ENCODE results near the gene SNAP47.

The SNAP47 gene

DNA sequence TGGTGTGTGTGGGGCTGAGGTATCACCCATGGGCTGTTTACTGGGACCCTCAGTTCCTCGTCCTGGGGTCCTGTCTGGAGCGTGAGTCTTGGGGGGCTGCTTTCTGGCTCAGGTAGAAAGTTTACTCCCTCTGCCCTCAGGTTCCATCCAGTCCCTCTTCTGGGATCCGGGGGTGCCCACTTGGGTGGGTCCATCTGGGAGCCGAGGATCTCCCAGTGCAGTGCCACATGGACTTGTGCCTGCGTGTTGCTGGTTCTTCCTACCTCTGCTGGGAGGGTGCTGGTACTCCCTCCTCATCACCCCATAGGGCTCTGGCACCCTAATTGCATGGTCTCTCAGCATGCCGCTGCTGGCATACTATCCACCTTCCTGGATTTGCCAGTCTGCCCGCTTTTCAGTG, 14.0 kb downstream of the SNAP47 start:
- no peak for DNase-seq (ENCODE audit: low spot score)

- DNase-seq (ENCODE audit: low spot score) = peak; percentile 26
These were observed 14.9 kb downstream of the SNAP47 start for GRCh38 chr1:227749916-227750710.

GRCh38 chr1:227753999-227754711, 18.9 kb downstream of the SNAP47 start:
- no peak for DNase-seq (ENCODE audit: low spot score)

DNA sequence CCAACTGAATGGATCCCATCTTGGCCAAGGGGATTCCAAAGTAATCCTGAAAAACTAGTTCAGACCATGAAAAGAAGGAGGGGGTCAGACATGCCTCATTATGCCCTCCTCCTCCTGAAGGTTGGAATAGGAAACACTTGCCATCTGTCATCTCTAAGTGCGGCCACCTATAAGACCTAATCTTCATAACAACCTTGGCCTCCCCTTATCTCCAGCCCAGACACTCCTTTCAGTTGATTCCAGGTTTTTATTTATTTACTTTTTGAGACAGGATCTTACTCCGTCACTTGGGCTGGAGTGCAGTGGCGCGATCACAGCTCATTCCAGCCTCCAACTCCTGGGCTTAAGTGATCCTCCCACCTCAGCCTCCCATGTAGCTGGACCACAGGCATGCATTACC, 19.7 kb downstream of the SNAP47 start:
- no peak for DNase-seq (ENCODE audit: low spot score)

GRCh38 chr1:227756172-227756959, 21.1 kb downstream of the SNAP47 start:
- no peak for DNase-seq (ENCODE audit: low spot score)

DNA sequence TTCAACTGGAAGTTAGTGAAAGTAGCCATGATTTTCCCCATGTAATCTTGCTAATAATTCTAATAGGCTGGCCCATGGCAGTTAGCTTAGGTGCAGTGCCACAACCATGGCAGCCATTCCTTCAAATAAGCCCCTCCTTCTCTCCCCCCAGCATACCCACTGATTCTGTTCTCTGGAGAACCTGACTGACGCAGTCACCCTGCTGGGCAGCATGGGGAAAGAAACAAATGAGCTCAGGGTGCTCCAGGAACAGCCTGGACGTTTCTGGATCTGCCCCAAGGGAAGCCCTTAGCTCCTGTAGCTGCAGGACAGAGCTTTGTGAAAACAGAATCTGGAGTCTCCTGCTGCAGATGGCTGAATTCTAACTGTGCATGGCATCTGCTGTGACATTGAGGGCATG, 22.5 kb downstream of the SNAP47 start:
- DNase-seq (ENCODE audit: low spot score) = no peak

DNA sequence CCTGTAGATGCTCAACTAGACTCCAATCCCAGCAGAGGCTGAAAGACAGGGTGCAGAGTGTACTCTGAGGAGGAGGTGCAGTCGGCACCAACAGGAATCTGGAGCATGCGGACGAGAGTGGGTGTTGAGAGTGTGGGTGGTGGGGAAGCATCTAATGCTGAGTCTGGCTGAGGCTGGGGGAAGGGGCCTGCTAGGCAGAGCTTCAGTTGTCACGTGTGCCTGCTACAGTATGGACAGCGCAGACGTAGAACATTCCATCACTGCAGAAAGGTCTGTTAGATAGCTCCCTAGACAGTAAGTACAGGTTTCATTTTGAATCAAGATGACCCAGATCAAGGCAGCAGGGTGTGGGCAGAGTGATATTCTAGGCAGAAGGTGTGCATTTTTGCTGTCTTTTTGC, 23.1 kb downstream of the SNAP47 start:
- no peak for DNase-seq (ENCODE audit: low spot score)

DNA sequence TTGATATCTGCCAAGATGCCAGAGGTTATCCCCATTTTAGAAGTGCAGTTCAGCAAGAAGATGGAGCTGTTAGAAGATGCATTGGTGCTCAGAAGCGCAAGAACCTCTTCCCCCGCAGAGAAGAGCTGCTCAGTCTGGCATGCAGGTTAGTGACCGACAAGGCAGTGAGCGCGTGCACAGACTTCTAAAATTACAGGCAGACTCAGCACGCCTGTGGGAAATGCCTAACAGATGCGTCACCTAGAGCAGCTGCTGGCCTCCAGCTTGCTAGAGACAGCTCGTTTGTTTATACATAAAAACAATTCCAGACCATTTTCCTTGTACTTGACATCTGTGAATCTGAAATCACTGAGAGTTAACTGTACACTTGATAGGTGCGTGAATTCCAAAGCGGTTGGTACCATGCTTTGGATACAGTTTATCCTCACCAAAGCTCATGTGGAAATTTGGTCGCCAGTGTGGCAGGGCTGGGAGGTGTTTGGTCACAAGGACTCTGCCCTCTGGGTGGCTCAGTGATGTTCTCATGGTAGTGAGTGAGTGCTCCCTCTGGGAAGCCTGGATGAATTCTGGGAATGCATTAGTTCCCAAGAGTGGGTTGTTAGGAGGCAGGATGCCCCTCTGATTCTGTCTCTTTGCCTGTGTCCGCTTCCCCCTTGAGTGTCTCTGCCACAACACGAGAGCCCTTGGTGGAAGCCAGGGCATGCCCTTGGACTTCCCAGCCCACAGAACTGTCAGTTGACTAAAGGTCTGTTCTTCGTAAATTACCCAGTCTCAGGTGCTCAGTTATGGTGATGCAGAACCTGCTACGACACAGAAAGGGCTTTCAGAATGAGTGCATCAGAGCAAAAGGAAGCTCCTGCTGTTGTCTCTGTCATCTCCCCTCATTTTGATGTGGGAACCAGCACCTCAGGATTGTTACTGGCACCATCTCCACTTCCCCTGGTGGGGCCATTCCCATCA, 24.4 kb downstream of the SNAP47 start:
- no peak for DNase-seq (ENCODE audit: low spot score)

GRCh38 chr1:227760377-227760776, 25.1 kb downstream of the SNAP47 start:
- no peak for DNase-seq (ENCODE audit: low spot score)

DNA sequence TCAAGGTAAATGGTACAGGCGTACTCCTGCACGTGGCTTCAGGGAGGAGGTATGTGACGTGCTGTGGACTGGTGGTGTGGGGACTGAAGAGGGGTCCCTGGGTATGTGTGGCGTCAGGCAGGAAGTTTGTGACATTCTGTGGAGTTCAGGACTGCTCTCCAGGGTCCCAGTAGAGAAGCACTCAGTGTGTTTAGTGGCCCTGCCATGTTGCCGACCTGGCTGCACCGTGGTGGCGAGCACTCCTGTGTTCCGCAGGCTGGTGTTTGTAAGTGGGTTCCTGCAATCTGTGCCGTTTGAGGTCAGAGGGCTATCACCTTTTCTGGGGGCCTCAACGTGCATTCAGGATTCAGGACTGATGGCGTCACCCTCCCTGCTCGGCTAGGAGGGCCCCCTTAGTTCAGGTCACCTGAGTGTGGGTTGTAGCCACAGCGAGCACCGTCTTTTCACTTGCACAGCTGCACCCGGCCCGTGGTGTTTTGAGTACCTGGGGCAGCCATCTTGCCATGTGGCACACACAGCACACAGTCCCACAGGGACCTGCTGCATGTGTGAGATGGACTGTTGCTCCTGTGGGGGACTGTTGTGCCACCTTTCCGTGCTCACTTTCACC, 26.5 kb downstream of the SNAP47 start:
- DNase-seq (ENCODE audit: low spot score) = no peak

DNA sequence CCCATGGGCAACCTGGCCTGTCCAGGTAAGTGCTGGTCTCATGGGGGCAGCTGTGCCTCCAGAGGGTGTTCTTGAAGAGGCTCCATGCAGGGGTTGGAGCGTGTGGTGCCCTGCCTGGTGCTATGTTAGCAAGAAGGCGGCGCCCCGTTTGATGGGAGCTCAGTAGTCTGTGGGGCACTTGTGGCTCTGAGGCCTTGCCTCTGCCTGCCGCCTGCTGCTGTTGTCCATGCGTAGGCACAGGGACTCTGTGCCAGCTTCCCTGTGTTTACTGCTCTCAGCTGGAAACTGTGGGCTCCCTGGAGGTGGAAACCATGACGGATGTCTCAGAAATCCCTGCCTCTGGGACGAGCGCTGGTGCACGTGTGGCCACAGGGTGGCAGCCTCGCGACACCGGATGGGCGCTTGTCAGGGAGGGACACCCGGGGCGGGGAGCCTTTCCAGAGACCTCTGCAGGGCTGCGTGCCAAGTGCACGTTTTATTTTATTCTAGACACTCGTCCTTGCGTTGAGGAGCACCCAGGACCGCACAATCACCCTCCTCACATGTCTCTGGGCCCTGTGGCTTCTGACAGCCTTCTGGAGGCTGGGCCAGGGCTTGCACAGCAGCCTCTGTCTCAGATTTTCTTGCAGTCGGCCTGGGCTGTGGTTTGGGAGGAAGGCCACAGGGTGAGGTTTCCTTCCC, 27.1 kb downstream of the SNAP47 start:
- peak; percentile 73 for DNase-seq (ENCODE audit: low spot score)

DNA sequence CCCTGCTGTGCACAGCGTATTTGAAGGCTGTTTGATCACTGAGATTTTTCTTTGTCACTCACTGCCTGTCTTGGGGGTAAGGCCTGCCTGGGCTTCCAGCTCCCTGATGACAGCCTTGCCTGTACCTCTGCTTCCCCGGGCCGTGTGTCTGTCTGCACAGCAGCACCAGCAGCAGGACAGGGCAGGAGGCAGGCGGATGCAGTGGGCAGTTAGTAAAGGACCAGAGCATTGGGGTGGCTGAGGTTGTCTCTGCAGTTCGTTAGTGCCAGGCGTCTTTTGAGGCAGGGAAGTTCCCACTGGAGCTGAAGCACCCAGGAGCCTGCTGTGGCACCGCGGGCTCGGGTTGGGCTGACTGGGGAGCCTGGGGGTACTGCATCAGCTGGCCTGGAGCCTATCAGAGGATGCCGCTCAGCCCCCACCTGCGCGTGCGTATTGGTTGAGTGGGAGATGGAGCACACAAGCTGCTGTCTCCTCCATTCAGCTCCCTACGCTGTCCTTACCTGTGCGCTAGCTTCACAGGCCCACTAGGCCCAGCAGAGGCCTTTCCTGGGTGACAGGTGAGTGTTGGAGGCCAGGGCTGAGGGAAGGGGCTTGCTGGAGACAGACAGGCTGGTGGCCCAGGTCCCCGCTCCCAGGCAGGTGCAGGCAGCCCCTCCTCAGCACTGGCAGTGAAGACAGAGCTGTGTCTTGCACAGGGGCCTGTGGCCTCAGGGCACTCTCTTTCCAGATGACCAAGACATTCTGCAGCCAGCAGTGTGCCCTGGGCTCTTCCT, 28.2 kb downstream of the SNAP47 start:
- no peak for DNase-seq (ENCODE audit: low spot score)

- DNase-seq (ENCODE audit: low spot score) = no peak
These were observed 28.8 kb downstream of the SNAP47 start for GRCh38 chr1:227764019-227764391.

- DNase-seq (ENCODE audit: low spot score) = no peak
These were observed 30.2 kb downstream of the SNAP47 start for GRCh38 chr1:227765261-227766014.

GRCh38 chr1:227766015-227766634, 30.9 kb downstream of the SNAP47 start:
- DNase-seq (ENCODE audit: low spot score) = no peak

DNA sequence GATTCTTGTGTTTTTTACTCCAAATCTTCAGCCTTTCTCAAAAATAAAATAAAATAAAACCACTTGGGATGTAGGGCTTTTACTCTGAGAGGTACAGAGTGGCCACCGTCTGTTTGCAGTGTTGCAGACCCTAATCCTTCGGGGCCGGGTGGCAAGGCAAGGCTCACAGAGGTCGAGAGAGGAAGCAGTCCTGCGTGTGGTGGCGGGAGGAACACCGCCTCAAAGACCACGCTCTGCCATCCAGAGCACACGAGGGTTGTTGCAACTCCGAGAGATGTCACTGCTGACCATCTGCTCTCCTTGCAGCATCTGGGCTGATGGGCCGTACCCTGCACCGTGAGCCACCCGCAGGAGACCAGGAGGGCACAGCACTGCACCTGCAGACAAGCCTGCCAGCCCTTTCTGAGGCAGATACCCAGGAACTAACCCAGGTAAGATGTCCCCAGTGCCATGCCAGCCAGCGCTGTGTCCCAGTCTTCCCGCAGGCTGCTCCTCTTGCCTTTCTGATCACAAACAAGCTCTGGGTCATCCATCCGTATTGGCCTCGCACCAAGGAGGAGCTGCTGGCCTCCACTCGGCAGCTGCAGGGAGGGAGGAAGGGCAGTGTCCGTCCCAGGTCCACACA, 31.5 kb downstream of the SNAP47 start:
- DNase-seq (ENCODE audit: low spot score) = no peak

DNA sequence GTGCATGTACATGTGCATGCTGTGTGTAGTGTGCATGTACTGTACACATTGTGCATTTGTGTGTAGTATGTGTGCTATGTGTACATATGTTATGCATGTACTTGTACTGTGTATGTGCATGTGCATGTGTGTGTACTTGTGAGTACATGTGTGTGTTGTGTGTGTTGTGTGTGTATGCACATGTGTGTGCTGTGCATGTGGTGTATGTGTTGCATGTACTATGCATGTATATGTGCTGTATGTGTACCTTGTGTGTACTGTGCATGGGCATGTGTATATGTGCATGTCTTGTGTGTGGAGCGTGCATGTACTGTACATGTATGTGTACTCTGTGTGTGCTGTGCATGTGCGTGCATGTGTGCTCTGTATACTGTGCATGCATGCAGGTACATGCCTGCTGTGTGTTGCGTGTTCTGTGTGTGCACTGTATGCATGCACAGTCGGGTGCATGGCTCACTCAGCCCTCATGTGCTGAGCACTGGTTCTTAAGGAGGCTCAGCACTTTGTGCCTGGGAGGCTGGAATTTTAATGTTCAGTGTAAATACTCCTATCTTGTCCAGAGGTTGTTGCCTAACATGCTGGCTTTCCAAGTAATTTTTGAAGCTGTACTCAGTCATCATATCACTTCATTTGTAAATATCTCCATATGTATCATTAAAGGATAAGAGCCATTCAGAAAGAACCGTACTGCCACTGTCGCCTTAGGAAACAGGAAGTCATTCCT, 32.3 kb downstream of the SNAP47 start:
- DNase-seq (ENCODE audit: low spot score) = no peak

DNA sequence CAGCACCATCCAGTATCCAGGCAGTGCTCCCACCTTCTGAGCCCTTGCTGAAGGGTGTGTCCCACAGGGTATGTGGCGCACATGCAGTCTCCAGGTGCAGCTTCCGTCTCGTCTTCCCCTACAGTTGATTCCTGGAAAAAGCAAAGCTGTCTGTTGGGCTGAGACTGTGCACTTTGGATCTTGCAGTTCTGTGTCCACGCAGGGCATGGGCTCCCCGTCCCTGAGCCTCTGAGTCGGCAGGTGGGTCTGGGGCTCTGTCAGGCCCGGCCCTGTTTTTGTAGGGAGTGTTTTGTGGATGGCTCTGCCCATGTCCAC, 32.8 kb downstream of the SNAP47 start:
- no peak for DNase-seq (ENCODE audit: low spot score)

All from hematopoietic multipotent progenitor cell treated with erythropoietin and hydrocortisone succinate and interleukin-3 and kit ligand, for 15 days (in vitro differentiated cells).